ENCODE measurements around the gene NXPH2.
"Not testable (repeated sequence)": the region's sequence is repeated elsewhere in the genome, so short reads cannot be mapped to it uniquely, and the experiment has no call there.

Gene NXPH2

DNA sequence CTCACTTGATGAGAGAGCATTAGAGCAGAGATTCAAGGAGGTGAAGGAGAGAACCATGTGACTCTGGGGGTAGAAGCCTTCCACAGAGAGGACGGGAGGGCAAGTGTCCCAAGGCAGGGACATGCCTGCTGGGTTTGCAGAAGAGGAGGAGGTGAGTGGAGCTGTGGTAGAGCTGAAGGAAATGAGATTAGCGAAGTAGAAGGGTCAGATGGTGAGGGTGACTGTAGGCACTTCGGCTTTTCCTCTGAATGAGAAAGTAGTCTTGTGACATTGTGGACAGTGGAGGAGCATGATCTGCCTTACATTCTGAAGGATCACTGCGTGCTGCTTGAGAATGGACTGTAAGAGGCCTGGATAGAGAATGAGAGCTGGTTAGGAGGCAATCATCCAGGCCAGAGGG is 126.0 kb downstream of the NXPH2 start:
- no peak overlapping the region for H3K4me3 ChIP-seq (ENCODE audit: insufficient read depth, low read depth, low read length, poor library complexity, severe bottlenecking)
- no peak for DNase-seq

DNA sequence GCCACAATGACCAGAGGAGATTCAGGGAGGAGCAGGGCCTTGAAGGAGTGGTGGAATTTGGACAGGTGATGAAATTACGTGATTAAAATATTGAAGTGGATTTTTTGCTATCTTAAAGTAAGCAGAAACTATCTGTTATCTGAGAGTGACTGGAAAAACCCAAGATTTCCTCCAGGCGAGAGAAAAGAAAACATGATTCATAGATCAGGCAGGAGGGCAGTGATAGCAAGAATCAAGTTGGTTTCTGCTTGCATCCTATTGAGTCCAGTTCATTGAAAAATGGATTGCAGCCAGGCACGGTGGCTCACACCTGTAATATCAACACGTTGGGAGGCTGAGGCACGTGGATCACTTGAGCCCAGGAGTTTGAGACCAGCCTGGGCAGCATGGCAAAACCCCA is 127.8 kb downstream of the NXPH2 start:
- H3K4me1 ChIP-seq (ENCODE audit: control insufficient read depth, insufficient read depth, low read length, poor library complexity, severe bottlenecking) = no peaks in the 10 kb centered on the region
- no peak for DNase-seq
- H3K4me3 ChIP-seq (ENCODE audit: insufficient read depth, low read depth, low read length, poor library complexity, severe bottlenecking) = no peak overlapping the region
- no peaks in the 10 kb centered on the region for H3K9me3 ChIP-seq (ENCODE audit: control insufficient read depth, low read length)
- H3K27ac ChIP-seq (ENCODE audit: insufficient read depth, low read length, poor library complexity, severe bottlenecking) = no peak overlapping the region
- no peaks in the 10 kb centered on the region for H3K36me3 ChIP-seq (ENCODE audit: control insufficient read depth, insufficient read depth, low read length)
- H3K27me3 ChIP-seq (replicated peaks; ENCODE audit: control insufficient read depth, insufficient read depth, low read length, poor library complexity, severe bottlenecking) = no peaks in the 10 kb centered on the region

More for the DNA sequence above, 126.0 kb downstream of the NXPH2 start:
- Histone ChIP-seq H3K27ac (ENCODE audit: insufficient read depth, low read length, poor library complexity, severe bottlenecking) (no peak overlapping the region), H3K9me3 (ENCODE audit: control insufficient read depth, low read length) (no peaks in the 10 kb centered on the region), H3K36me3 (ENCODE audit: control insufficient read depth, insufficient read depth, low read length) (no peaks in the 10 kb centered on the region), H3K4me1 (ENCODE audit: control insufficient read depth, insufficient read depth, low read length, poor library complexity, severe bottlenecking) (no peaks in the 10 kb centered on the region), H3K27me3 (replicated peaks; ENCODE audit: control insufficient read depth, insufficient read depth, low read length, poor library complexity, severe bottlenecking) (no peaks in the 10 kb centered on the region)

DNA sequence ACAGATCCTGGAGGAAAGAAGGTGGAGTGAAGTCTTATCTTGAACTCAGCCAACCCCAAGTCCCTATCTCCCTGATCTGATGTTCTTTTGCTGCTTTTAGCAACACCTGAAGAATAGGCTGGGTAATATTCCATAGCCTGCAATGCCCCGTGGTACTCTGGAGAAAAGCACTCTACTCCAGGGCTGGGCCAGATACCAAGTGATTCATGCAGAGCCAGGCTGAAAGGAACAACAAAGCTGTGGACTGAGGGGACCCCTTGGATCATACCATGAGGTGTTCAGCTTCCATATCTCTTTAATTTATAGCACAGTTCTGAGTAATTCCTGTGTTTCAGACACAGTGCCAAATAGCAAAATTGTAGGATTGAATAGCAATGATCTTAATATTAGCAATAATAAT is 130.6 kb downstream of the NXPH2 start:
- H3K9me3 ChIP-seq (ENCODE audit: control insufficient read depth, low read length) = no peaks in the 10 kb centered on the region
- no peak for DNase-seq
- no peak overlapping the region for H3K4me3 ChIP-seq (ENCODE audit: insufficient read depth, low read depth, low read length, poor library complexity, severe bottlenecking)
- no peaks in the 10 kb centered on the region for H3K27me3 ChIP-seq (replicated peaks; ENCODE audit: control insufficient read depth, insufficient read depth, low read length, poor library complexity, severe bottlenecking)
- H3K4me1 ChIP-seq (ENCODE audit: control insufficient read depth, insufficient read depth, low read length, poor library complexity, severe bottlenecking) = no peaks in the 10 kb centered on the region
- H3K36me3 ChIP-seq (ENCODE audit: control insufficient read depth, insufficient read depth, low read length) = no peaks in the 10 kb centered on the region
- no peak overlapping the region for H3K27ac ChIP-seq (ENCODE audit: insufficient read depth, low read length, poor library complexity, severe bottlenecking)

DNA sequence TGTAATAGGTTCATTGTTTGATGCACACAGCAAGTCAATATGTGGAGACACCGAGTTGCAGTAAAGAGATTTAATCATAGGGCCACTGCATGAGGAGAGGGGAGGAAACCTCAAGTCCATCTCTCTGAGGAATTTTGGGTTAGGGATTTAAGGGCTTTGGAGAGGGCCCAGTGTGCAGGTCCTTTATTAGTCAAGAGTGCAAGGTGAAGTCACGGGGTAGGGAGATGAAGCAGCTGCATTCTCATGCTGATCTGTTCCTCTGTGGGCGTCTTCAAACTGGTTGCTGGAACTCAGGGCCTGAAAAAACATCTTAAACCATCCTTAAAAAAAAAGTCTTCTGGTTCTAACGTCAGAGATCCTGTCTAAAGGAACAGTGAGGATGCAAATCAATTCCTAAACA is 131.6 kb downstream of the NXPH2 start:
- DNase-seq = no peak
- Histone ChIP-seq H3K36me3 (ENCODE audit: control insufficient read depth, insufficient read depth, low read length) (no peaks in the 10 kb centered on the region), H3K27me3 (replicated peaks; ENCODE audit: control insufficient read depth, insufficient read depth, low read length, poor library complexity, severe bottlenecking) (no peaks in the 10 kb centered on the region), H3K9me3 (ENCODE audit: control insufficient read depth, low read length) (no peaks in the 10 kb centered on the region), H3K27ac (ENCODE audit: insufficient read depth, low read length, poor library complexity, severe bottlenecking) (no peak overlapping the region), H3K4me3 (ENCODE audit: insufficient read depth, low read depth, low read length, poor library complexity, severe bottlenecking) (no peak overlapping the region), H3K4me1 (ENCODE audit: control insufficient read depth, insufficient read depth, low read length, poor library complexity, severe bottlenecking) (no peaks in the 10 kb centered on the region)

DNA sequence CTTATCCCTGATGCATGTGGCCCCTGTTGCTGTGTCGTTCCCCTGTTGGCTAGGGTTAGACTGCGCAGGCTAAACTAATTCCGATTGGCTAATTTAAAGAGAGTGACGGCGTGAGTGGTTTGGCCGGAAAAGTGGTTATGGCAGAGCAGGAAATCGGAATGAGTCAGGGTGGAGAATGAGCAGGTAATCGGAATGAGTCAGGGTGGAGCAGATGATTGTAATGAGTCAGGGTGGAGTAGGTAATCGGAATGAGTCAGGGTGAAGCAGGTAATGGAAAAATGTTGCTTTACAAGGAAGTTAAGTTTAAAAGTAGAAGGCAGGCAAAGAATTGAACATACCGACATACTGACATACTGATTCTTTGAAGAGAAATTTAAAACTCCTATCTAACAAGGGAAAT is 135.4 kb downstream of the NXPH2 start:
- not testable (repeated sequence) for DNase-seq; H3K27ac ChIP-seq (ENCODE audit: insufficient read depth, low read length, poor library complexity, severe bottlenecking); H3K36me3 ChIP-seq (ENCODE audit: control insufficient read depth, insufficient read depth, low read length); H3K27me3 ChIP-seq (replicated peaks; ENCODE audit: control insufficient read depth, insufficient read depth, low read length, poor library complexity, severe bottlenecking); H3K9me3 ChIP-seq (ENCODE audit: control insufficient read depth, low read length); H3K4me3 ChIP-seq (ENCODE audit: insufficient read depth, low read depth, low read length, poor library complexity, severe bottlenecking); H3K4me1 ChIP-seq (ENCODE audit: control insufficient read depth, insufficient read depth, low read length, poor library complexity, severe bottlenecking)

DNA sequence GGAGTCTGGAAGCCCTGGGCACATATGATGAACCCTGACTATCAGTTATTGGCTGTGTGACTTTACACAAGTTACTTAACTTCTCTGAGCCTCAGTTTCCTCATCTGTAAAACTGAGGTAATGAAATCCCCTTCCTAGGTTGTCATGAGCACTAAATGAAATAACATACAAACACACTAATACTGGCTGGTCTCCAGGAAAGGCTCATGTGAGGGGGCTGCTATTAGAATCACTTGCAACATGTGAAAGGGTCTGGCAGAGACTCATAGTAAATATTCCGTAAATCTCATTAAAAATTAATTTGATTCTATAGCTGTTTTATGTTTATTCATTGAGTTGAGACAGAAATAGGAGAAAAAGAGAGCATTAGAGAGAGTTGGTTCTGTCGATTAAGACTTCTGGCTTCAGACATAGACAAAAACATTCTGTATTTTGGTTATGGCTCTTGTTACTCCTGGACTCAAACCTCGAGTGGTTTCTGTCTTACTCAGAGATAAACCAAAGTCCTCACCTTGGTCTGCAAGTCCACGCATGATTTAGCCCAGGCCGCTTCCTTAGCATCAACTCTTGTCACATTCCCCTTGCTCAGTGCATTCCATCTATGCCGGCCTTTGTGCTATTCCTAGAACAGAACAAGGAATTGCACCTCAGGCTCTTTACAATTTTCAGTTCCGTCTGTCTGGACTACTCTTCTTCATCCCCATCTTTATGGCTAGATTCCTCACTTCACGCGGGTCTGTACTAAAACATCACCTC is 139.1 kb downstream of the NXPH2 start:
- no peaks in the 10 kb centered on the region for H3K9me3 ChIP-seq (ENCODE audit: control insufficient read depth, low read length)
- H3K4me1 ChIP-seq (ENCODE audit: control insufficient read depth, insufficient read depth, low read length, poor library complexity, severe bottlenecking) = no peaks in the 10 kb centered on the region
- no peak for DNase-seq
- H3K27ac ChIP-seq (ENCODE audit: insufficient read depth, low read length, poor library complexity, severe bottlenecking) = no peak overlapping the region
- no peaks in the 10 kb centered on the region for H3K27me3 ChIP-seq (replicated peaks; ENCODE audit: control insufficient read depth, insufficient read depth, low read length, poor library complexity, severe bottlenecking)
- H3K4me3 ChIP-seq (ENCODE audit: insufficient read depth, low read depth, low read length, poor library complexity, severe bottlenecking) = no peak overlapping the region
- H3K36me3 ChIP-seq (ENCODE audit: control insufficient read depth, insufficient read depth, low read length) = no peaks in the 10 kb centered on the region

DNA sequence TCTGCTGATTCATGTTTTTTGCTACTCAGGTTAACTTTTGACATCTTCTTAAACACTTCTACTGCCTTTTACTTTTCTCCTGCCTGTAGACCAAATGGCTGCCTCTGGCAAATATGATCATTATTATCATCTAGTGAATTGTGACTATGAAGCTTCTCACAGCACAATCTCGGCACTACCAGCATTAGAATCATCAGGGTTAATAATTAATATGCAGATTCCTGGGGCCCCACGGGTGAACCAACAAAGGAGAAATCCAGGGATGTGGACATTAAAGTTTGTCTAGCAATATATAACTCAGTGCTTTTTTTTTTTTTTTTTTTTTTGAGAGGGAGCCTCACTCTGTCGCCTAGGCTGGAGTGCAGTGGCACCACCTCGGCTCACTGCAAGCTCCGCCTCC is 142.5 kb downstream of the NXPH2 start:
- no peaks in the 10 kb centered on the region for H3K27me3 ChIP-seq (replicated peaks; ENCODE audit: control insufficient read depth, insufficient read depth, low read length, poor library complexity, severe bottlenecking)
- H3K4me1 ChIP-seq (ENCODE audit: control insufficient read depth, insufficient read depth, low read length, poor library complexity, severe bottlenecking) = no peaks in the 10 kb centered on the region
- no peaks in the 10 kb centered on the region for H3K9me3 ChIP-seq (ENCODE audit: control insufficient read depth, low read length)
- DNase-seq = no peak
- H3K36me3 ChIP-seq (ENCODE audit: control insufficient read depth, insufficient read depth, low read length) = no peaks in the 10 kb centered on the region
- H3K27ac ChIP-seq (ENCODE audit: insufficient read depth, low read length, poor library complexity, severe bottlenecking) = no peak overlapping the region
- H3K4me3 ChIP-seq (ENCODE audit: insufficient read depth, low read depth, low read length, poor library complexity, severe bottlenecking) = no peak overlapping the region

DNA sequence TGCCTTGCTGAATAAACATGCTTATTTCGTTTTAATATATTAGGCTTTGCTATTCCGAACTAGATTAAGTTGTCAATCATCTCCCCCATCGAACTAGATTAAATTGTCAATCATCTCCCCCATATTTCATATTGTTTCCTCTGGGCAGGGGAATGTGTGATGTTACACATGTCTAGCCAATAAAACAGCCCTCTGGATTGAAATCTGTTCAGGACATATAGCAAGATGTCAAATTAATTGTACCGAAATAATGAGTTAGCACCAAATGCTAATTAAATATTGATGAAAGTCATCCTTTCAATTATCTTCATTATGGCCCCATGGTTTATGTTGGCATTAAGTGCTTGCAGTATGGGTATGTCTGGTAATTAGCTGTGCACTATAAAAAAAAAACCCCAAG is 143.1 kb downstream of the NXPH2 start:
- Histone ChIP-seq H3K9me3 (ENCODE audit: control insufficient read depth, low read length) (no peaks in the 10 kb centered on the region), H3K27me3 (replicated peaks; ENCODE audit: control insufficient read depth, insufficient read depth, low read length, poor library complexity, severe bottlenecking) (no peaks in the 10 kb centered on the region), H3K27ac (ENCODE audit: insufficient read depth, low read length, poor library complexity, severe bottlenecking) (no peak overlapping the region), H3K4me1 (ENCODE audit: control insufficient read depth, insufficient read depth, low read length, poor library complexity, severe bottlenecking) (no peaks in the 10 kb centered on the region), H3K4me3 (ENCODE audit: insufficient read depth, low read depth, low read length, poor library complexity, severe bottlenecking) (no peak overlapping the region), H3K36me3 (ENCODE audit: control insufficient read depth, insufficient read depth, low read length) (no peaks in the 10 kb centered on the region)
- no peak for DNase-seq

DNA sequence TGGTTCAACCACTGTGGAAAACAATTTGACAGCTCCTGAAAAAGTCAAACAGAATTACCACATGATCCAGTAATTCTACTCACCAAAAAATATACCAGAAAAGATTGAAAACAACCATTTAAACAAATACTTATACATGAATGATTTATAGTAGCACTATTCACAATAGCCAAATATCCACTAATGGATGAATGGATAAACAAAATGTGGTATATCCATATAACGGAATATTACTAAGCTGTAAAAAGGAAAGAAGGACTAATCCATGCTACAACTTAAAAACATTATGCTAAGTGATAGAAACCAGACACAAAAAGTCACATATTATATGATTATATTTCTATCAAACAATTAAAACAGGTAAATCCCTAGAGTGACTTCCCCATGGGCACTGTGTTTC is 147.1 kb downstream of the NXPH2 start:
- H3K36me3 ChIP-seq (ENCODE audit: control insufficient read depth, insufficient read depth, low read length) = no peaks in the 10 kb centered on the region
- no peak for DNase-seq
- H3K27me3 ChIP-seq (replicated peaks; ENCODE audit: control insufficient read depth, insufficient read depth, low read length, poor library complexity, severe bottlenecking) = no peaks in the 10 kb centered on the region
- H3K4me3 ChIP-seq (ENCODE audit: insufficient read depth, low read depth, low read length, poor library complexity, severe bottlenecking) = no peak overlapping the region
- no peaks in the 10 kb centered on the region for H3K4me1 ChIP-seq (ENCODE audit: control insufficient read depth, insufficient read depth, low read length, poor library complexity, severe bottlenecking)
- H3K27ac ChIP-seq (ENCODE audit: insufficient read depth, low read length, poor library complexity, severe bottlenecking) = no peak overlapping the region
- no peaks in the 10 kb centered on the region for H3K9me3 ChIP-seq (ENCODE audit: control insufficient read depth, low read length)

DNA sequence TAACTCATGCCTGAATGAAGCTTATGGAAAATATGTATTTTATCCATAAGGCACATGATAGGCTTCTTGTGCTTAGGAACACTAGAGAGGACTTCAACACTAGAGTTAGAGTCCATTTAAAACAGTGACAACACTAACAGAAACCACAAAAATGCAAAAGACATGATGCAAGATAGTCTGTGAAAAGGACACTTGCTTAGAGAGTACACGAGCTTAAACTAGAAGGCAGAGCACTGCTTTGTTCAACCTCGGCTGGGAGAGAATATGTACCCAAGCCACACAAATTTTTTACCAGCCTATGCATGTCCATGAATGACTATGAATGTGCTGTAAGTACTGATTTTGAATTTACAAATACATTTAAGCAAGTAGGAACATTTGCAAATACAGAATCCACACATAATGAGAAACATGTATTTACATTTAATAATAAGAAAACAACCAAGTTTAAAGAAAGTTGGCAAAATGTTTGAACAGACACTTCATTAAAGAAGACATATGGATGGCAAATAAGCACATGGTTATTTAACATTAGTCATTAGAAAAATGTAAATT is 148.0 kb downstream of the NXPH2 start:
- Histone ChIP-seq H3K9me3 (ENCODE audit: control insufficient read depth, low read length) (no peaks in the 10 kb centered on the region), H3K27me3 (replicated peaks; ENCODE audit: control insufficient read depth, insufficient read depth, low read length, poor library complexity, severe bottlenecking) (no peaks in the 10 kb centered on the region), H3K36me3 (ENCODE audit: control insufficient read depth, insufficient read depth, low read length) (no peaks in the 10 kb centered on the region), H3K27ac (ENCODE audit: insufficient read depth, low read length, poor library complexity, severe bottlenecking) (no peak overlapping the region), H3K4me3 (ENCODE audit: insufficient read depth, low read depth, low read length, poor library complexity, severe bottlenecking) (no peak overlapping the region), H3K4me1 (ENCODE audit: control insufficient read depth, insufficient read depth, low read length, poor library complexity, severe bottlenecking) (no peaks in the 10 kb centered on the region)
- no peak for DNase-seq

All from effector memory CD4-positive, alpha-beta T cell (primary cell).